MV-4-11 (cell line): ENCODE data around the gene NUS1.
"Not testable (repeated sequence)": the region's sequence is repeated elsewhere in the genome, so short reads cannot be mapped to it uniquely, and the experiment has no call there.

ENCODE experiments used
- DNase-seq: peaks from one replicate; lab custom pipeline; 2025; lab: John Stamatoyannopoulos, UW

Gene NUS1

DNA sequence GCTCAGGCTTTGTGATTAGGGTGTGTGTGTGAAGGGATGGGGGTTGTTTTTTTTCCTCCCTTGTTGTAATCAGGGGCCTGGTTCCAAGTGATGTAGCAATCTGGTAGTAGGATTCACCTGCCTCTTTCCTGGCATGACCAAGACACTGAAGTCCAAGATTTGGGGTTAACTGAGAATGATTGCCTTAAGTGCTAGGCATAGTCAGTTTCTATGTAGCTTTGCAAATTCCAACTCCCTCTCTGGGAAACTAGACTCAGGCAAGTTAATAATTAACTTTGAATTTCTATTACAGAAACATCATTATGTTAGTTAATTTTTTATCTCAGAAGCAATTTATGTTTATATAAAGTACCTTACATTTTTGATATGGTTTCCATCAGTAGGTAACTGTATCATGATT lies 43.6 kb downstream of the NUS1 start:
- no peak for DNase-seq

DNA sequence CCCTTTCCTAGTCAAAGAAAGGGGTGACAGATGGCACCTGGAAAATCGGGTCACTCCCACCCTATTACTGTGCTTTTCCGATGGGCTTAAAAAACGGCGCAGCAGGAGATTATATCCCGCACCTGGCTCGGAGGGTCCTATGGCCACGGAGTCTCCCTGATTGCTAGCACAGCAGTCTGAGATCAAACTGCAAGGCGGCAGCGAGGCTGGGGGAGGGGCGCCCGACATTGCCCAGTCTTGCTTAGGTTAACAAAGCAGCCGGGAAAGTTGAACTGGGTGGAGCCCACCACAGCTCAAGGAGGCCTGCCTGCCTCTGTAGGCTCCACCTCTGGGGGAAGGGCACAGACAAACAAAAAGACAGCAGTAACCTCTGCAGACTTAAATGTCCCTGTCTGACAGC lies 46.3 kb downstream of the NUS1 start:
- not testable (repeated sequence) for DNase-seq

DNA sequence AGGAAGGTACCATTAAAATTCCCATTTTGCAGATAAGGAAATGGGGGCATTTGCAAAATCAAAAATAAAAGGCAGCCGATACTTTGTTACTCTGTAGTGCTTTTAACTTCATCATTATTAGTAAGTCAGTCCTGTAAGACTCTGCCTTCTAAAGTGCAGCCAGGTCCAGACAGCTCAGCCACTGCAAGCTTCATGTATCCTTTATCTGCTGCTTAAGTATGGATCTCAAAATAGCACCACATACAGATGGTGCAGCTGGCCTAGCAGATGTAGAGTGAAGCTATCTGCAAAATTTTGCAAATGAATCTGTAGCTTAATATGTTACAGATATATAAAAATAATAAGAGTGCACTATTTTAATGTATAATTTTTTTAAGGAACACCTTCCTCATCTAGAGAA lies 53.4 kb downstream of the NUS1 start:
- no peak for DNase-seq

DNA sequence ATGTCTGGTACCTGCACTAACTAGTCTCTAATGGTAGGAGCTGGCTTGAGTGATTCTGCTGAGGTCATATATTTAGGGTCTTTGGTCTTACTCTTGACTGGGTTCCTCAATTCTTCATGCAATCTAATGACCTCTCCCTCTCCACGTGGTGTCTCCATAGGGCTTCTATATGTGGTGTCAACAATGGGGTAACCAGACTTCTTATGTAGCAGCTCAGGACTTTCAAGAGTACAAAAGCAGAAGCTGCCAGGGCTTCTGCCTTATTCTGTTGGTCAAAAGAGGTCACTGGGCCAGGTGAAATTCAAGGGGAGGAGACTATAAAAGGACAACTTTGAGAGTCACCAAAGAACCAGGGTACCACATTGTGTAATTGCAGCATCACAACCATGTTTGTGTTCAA lies 54.3 kb downstream of the NUS1 start:
- DNase-seq = peak; percentile 83

DNA sequence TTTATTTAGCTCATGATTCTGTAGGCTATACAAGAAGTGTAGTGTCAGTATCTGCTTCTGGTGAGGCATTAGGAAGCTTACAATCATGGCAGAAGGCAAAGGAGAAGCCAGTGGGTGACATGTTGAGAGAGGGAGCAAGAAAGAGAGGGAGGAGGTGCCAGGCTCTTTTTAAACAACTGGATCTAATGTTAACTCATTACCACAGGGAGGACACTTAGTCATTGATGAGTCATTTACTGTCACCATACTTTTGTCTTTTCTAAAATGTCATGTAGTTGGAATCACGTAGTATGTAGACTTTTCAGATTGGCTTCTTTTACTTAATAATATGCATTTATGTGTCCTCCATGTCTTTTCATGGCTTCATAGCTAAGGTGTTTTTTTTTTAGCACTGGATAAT lies 58.1 kb downstream of the NUS1 start:
- peak; percentile 73 for DNase-seq

DNA sequence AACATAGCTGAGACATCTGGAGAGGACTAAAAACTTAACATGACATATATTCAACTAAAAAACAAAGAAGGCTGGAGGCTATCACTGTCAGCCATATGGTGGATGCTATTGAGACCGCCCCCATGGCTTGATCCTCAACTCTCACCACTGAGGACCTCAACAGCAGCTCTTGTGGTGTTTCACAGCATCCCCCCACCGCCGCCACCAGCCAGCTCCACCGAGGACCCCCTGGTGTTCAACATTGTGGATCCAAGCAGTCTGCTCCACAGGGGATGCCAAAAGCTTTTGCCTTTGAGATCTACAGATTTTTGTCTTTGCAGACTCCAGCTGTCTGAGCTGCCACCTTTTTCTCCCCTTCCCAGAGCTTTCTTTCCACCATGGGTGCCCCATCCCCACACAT lies 64.6 kb downstream of the NUS1 start:
- DNase-seq = no peak

DNA sequence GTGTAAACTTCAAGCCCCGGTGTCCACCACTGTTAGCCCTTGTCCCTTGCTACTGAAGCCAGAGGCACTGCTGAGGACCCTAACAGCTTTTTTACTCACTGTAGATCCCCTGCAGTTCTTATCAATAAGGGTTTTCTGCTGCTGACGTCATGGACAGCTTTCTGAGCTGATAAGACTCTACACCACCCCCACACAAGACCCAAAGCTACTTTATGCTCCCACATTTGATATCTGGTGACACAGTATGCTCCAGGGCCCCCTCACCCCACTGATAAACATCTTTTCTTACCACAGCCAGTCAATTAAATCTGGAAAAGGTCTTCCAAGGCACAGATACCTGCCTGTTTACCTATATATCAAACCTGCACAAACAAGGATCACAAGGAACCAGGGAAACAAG lies 65.3 kb downstream of the NUS1 start:
- DNase-seq = no peak

DNA sequence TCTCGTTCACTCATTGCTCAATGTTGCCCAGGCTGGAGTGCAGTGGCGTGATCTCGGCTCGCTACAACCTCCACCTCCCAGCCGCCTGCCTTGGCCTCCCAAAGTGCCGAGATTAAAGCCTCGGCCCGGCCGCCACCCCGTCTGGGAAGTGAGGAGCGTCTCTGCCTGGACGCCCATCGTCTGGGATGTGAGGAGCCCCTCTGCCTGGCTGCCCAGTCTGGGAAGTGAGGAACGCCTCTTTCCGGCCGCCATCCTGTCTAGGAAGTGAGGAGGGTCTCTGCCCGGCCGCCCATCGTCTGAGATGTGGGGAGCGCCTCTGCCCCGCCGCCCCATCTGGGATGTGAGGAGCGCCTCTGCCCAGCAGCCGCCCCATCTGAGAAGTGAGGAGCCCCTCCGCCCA lies 75.4 kb downstream of the NUS1 start:
- DNase-seq = not testable (repeated sequence)
